Colon (tissue), 2 donors: ENCODE results near the gene PDK3.

ENCODE experiments used
- FAIRE-seq: peaks from 2 replicates; lab custom pipeline; 2012; peaks lifted over from hg19 to GRCh38; lab: Jason Lieb, UNC
- donor health status: control.
- donor health status: control.

The PDK3 gene

DNA sequence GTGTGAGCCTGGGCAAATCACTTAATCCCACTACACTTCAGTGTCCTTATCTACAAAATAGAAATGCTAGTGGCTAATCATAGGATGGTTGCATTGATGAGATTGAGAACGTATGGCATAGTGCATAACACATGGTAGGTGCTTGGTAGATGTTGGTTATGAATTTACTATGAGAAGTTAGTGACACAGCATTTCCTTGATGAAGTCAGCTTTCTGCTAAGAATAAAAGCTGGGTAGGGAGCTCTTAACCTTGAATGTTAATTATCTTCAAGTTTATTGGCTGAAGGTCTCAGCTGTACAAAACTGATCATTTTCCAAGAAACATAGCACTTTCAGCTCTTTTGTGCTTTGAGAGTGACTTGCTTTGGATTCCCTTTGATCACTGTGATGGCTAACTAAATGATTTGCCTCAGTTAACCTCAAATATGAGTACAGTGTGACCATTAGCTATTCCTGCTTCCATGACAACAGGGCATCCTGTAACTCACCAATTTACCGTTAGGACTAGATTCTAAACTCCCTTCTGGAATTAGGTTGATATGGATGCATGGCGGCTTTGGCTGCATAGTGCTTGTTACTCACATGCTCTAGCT, 17.8 kb downstream of the PDK3 start:
- no peak for FAIRE-seq

DNA sequence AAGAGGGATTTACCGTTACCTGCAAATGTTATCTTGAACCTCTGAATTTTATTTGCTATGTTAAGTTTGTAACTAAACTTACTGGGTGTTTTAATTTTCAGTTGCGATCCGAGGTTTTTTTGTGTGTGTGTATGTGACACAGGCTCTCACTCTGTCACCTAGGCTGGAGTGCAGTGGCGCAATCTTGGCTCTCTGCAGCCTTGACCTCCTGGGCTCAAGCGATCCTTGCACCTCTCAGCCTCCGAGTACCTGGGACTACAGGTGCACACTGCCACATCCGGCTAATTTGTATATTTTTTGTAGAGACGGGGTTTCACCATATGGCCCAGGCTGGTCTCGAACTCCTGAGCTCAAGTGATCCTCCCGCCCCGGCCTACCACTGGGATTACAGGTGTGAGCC, 18.5 kb downstream of the PDK3 start:
- no peak for FAIRE-seq

DNA sequence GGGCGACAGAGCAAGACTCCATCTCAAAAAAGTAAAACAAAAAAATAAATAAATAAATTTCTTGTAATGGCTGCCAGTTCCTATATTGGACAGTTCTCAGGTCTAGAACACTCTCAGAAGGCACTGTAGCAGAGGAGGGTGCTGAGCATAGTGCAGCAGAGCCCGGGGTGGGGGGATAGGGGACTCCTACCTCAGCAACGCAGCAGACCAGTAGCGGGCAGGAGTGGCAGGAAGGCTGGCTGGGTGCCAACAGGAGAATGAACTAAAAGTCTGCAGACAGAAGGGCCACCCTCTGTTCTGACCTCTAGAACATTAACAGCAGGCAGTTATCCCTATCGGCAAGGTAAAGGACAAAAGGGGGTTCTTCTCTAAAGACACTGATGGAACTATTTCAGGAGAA, 20.2 kb downstream of the PDK3 start:
- no peak for FAIRE-seq

DNA sequence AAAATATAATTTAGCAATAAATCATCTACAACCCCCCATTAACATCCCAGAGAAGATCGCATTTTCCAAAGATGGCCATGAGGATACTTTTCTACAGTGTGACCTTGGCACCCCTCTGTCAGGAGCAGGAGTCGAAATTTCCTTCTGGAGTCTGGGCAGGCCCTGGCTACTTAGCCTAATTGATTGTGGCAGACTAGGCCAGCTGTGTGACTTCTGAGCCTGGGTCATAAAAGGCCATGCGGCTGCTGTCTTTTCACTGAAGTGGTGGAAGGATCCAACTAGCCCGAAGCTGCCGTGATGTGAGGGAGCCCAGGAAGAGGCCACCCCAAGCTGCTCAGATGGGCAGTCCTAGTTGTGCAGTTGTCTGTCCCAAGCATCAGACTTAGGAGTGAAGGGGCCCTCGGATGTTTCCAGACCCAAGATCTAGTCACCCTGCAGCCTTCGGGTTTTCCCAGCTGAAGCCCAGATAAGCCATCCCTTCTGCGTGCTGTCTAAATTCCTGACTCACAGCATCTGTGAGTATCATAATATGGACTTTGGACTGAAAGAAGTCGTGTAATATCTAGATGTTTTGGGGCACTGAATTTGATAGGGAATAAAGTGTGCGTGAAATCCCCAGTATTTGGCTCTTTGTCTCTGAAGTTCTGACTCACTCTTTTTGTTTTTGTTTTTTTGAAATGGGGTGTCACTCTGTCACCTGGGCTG, 21.0 kb downstream of the PDK3 start:
- FAIRE-seq = no peak

DNA sequence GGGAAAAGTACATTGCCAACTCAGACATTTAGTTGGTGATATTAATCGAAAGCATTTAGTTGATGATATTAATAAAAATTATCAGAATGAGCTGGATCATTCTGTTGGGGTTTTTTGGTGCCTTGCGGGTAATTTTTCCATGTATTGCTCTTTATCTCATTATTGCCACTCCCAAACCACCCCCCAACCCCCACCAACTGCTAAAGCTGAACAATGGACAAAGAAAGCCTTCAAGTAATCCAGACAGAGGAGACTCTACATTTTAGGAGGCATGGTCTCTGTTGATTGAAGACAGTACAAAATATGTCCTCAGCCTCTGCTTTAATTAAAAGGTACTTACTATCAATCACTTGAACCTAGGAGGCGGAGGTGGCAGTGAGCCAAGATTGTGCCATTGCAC, 22.5 kb downstream of the PDK3 start:
- FAIRE-seq = no peak

DNA sequence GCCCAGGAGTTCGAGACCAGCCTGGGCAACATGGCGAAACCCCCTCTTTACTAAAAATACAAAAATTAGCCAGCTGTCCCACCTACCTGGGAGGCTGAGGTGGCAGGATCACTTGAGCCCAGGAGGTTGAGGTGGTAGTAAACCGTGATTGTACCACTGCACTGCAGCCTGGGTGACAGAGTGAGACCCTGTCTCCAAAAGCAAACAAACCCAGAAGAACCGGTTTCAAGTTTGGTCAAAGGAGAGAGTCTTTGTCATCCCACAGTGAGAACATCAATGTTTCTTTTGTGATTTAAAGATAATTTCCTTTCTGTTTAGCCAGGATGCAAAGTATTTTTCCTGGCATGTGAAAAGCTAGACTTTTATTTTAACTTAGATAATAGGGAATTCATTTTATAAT, 26.7 kb downstream of the PDK3 start:
- FAIRE-seq = no peak

DNA sequence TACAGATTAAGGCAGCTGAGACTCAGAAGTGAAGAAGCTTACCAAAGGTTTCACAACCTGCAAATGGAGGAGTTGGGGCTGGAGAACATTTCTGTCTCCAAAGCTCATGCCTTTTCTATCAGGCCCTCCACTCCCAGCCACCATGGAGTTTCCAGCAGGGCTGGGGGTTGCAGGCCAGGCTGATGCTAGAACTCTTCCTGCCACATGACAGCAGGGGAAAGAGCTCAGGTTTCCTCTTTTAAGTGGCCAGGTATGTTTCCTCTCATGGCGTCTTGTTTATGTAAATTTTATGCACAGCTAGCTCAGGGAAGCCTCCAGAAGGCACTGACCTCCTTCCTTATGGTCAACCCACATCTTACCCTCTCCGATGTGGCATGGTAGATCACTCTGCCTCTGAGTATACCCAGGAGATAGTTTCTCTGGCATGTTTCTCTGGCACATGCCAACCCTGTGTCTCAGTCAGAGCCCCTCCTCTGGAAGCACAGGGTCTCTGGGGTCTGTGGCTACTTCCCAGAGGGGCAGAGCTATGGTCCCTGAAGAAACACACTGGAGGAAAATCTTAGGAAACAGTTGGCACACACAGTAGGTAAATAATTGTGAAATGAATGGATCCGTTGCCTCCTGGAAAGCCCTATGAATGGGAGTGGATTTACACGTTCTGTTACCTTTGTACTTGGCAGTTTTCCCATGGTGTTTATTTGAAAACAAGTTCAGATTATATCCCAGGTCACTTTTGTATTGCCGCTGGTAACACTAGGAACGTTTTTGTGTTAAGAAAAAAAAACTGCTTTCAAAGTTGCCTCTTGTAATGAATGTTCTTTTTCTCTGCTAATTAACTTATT, 28.9 kb downstream of the PDK3 start:
- FAIRE-seq = no peak

DNA sequence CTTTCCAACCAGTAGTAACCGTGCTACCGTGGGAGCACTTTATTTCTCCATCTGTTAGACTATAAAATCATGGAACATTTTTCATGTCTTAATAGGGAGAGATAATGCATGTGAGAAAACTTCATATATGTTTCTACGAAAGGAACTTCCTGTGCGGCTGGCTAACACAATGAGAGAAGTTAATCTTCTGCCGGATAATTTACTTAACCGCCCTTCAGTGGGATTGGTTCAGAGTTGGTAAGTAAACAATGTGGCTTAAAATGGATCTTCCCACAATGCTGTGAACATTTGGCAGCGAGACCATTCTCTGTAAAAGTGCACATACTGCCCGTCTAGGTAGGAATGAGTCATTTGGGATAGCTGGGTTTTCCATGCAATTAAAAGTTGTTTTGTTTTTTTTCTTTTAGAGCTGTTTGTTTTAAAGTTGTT, 29.6 kb downstream of the PDK3 start:
- peak; percentile 94 for FAIRE-seq

DNA sequence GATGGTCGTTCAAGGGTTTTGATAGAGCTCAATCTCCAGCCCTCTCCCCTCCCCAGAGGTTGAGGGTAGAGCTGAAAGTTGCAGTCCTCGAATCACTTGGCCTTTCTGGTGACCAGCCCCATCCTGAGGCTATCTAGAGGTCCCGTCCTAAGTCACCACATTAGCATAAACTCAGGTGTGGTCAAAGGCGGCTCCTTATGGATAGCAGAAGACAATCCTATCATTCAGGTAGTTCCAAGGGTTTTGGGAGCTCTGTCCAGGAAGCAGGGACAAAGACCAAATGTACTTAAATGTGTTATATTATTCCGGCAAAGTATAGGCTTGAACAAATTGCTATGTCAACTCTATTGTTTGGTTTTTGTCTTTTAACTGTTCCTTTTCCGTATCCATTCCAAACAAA, 30.6 kb downstream of the PDK3 start:
- FAIRE-seq = no peak

DNA sequence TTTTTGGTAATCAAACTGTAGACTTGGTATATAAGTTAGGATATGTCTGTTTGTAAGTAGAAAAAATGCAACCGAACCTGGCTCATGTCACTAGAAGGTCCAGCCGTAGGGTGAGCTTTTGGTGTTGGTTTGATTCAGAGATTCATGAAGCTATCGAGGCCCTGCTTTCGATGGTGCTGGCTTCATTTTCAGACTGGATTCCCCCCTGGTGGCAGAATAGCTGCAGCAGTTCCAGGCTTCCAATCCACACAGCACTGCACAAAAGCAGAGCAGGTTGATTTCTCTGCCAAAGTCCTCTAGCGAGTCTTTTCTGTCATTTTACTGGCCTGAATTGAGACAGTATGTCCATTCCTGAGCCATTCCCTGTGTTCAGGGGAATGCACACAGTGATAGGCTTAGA, 33.1 kb downstream of the PDK3 start:
- peak; percentile 33 for FAIRE-seq

DNA sequence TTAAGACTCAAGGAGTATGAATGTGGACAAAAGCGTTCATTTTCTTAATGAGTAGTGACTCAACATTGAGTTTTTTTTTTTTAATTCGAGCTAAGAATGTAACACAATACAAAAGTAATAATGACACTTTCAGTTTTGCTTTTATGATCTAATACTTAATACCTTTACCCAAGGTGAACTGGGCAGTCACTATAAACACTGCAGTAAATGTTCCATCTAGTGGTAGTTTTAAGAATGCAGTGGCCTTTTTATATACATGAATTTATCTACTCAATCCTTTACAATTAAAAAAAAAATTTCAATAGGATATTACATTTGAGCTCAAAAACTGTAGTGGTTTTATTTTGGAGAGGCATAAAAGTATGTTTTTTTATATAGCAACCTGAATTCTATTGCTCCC, 33.9 kb downstream of the PDK3 start:
- peak; percentile 98 for FAIRE-seq

DNA sequence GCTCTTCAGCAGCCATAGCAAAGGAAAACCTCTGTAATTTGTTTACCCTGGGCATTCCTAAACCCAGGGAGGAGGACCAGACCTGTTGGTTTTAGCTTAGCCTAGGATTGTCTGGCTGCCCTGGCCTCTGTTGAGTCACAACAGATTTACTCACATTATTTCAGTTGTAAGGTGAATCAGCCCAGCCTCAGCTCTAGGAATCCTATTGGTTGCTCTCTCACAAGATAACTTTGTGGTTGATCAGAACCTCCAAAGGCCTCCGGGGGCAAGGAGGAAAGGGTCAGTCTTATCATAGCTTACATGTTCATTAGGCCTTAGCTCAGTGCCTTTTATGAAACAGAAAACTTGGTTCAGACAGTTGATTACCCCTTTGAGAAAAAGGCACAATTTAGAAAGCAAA, 41.0 kb downstream of the PDK3 start:
- no peak for FAIRE-seq

DNA sequence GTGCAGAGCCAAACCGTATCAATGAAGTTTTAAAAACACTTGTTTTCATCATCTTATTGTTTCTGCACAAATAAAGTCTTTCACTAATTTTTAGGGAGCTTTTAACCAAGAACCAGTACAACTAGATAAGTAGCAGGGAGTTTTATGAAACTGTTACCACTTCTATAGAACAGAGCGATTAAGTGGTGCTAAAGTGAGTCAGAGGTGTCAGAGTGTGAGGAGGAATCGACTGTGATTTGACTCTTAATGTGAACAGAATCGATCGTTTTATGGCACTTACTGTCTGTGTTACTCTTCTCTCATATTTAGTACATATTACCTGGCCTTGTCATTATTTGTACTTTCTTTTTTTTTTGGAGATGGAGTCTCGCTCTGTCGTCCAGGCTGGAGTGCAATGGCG, 43.3 kb downstream of the PDK3 start:
- FAIRE-seq = no peak

DNA sequence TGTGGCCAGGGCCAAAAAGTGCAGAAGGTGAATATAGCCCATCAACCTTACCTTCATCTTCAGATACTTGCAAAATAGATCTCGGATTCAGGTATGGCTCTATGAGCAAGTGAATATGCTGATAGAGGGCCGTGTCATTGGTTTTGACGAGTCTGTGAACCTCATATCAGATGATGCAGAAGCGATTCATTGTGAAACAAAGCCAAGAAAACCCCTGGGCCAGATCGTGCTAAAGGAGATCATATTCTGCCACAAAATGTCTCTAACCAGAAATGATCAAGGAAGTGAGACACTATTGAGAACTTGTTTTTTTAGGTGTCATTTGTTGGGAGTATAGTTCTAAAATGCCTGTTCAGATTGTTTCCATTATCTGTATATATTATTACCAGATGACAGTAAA, 48.3 kb downstream of the PDK3 start:
- no peak for FAIRE-seq

DNA sequence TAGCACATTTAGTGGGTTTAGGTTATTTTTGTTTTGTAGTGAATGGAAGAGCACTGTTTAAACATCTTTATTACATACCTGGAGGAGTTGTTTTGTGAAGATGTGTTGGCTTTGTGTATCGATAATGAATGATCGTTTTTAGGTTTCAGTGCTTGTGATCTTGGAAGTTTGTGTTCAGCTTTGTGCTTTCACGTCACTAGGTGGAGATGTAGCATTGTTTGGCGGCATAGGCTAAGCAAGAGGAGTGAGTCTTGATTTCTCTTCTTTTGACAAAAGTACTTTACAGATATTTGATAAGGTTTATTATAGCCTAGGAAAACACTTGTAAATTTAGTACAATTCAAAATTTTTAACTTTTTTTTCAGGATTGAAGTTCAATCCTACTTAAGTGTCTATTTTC, 50.4 kb downstream of the PDK3 start:
- peak; percentile 98 for FAIRE-seq

DNA sequence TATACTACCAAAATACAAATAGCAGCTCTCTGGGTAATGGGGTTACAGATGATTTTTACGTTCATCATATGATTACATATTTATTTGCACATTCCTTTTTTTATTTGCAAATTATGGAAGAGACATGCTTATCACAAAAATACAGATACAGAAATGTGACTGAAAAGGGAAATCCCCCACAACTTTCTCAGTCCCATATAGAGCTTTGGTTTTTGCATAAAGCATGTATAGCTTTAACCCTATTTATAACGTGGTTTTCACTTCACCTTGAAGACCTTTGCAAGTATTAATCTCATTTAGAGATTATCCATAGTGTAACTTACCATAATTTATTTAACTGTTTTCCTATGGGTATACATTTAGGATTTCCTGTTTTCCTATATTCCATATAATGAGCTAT, 55.4 kb downstream of the PDK3 start:
- FAIRE-seq = peak; percentile 64

DNA sequence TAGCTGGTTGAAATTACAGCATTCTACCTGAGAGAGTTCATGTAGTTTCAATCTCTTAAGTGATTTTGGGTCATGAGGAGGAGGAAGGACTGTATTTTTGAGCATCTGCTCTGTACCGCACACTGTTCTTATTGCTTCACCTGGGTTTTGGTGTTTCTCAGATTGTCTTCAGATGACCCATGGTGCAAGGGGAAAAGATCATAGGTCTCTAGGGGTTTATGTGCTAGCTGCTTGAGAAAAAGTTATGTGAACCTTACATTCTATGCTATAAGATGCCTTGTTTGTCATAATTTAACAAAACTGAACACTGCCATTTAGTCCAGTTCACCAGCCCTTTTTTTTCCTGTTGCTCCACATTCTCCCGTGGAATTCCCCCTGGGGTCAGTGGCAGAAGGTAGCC, 60.4 kb downstream of the PDK3 start:
- FAIRE-seq = no peak

DNA sequence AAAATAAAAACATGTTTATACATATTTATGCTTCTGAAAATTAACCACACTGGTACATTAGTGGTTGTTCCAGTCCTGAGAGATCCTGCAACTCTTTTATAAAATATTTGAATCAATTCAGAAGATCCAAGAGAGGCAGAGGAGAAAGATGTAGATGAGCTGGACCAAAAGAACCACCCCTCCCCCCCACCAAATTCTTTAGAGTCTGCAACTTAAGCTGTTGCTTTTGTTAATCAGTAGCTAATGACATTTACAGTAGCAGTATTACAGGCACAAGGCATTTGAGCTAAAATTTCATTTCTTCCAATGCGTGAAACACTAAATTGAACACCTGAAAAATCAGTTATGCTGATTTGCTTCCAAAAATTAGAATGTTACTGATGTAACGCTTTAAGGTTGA, 61.5 kb downstream of the PDK3 start:
- no peak for FAIRE-seq

DNA sequence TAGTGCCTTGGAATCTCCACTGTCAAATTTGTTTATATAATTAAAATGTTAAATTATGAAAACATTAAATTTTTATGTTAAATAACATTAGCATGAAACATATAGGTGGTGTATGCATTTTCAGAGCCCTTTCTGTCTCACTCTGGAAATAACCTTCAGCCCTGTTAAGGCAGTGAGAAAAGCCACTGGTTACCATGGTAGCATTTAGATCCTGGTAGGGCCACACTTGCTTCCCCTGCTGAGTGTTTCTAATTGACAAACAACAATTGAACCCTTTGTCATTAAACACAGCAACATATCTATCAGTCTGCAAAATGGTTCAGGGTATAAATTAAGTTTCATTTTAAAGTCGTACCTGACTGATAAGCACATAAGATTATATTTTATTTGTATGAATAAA, 63.5 kb downstream of the PDK3 start:
- FAIRE-seq = no peak

DNA sequence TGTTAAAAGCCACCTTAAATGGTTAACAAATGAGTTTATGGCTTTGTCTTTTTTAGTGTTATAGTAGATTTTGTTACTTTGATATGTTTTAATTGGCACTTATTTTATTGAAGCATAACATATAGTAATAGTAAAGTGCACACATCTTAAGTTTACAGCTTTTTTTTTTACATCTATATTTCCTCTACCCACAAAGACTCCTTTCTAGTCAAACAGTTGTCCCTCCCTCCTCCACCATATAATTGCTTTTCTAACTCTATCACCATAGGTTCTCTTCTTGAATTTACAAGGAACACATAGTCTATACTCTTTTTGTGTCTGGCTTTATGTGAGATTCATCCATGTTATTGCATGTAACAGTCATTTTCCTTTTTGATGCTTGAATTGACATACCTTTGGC, 71.5 kb downstream of the PDK3 start:
- FAIRE-seq = no peak

DNA sequence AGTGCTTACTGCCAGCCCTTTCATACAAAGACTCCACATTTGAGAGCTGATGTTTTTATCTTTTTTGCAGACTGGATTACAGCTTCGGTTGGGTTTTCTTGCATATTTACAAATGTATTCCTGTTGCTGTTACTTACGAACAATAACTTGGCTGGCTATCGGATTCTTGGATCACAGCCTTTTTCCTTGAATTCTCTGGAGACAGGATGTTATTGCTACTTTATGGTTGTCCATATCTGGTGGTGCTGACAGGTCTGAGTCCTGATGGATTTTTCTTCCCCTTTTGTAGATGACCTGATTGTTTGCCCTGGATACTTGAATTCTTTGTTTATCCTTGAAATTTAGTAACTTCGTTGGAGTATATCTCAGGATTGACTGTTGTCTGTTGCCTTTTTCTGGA, 77.7 kb downstream of the PDK3 start:
- no peak for FAIRE-seq

DNA sequence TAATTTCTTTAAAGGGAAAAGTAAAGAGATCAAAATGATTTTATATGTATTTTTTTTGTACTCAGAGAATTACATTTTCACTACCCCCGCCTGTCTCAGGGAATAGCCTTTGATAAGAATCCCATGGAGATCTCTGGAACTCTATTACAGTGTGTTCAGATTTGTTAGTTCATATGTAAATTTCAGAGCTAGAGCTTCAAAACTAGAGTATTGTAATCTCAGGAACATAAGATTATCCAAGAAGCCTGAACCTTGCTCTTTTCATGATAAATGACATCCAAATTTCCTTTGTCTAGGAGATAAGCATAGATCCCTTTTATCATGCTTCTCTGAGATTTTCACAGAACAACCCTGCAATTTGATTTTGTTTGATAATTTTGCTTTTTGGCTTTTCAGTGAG, 82.9 kb downstream of the PDK3 start:
- no peak for FAIRE-seq

DNA sequence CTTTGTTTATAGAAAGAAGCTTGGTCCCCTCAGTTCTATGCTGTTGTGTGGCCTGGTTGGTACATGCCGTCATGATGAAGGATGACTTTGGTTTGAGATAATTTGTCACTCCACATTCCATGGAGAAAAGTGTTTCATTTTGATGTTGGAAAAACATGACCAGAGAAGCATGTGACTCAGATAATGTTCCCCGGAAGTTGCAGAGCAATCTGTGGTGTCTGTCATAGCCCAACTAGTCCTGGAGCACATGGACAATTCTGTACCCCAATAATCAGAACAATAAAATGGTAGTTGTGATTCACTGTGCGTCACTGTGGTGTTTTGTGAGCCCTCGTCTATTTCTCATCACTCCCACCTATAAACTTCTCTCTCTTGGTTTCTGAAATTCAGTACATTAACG, 85.1 kb downstream of the PDK3 start:
- no peak for FAIRE-seq

DNA sequence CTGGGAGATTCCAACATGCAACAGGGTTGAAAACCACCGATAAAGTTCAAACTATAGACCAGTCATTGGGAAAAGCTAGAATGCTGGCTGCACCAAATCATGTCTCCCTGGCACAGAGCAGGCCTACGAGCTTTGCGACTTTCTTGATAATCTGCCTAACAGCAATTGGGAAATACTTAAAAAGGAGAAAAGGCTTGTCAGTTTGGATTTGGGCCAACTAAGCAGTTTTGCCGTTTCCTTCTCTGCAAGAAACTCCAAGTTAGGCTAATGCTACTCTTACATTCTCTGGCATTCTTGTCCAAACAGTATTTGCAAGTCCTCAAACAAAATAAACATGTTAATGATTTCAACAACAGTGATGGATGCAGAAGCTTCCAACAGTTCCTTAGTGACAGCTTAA, 87.9 kb downstream of the PDK3 start:
- FAIRE-seq = no peak
